MM.1S (cell line): ENCODE data around the gene YTHDF1.

Experiments
- DNase-seq: peaks from one replicate; pipeline ENCODE4 v3.0.0-alpha.2; 2015
- H2AFZ ChIP-seq: fragments of 300-600 bp; sonication (generic); 2 replicates; pipeline ENCODE4 v1.6.0; 2016; ENCODE audit warnings: antibody characterized with exemption, low read length
- H3F3A ChIP-seq: fragments of 300-600 bp; sonication (generic); 2 replicates; pipeline ENCODE4 v1.6.1; 2016; ENCODE audit warnings: mild to moderate bottlenecking, antibody characterized with exemption, low read length, moderate library complexity, mixed read lengths; ENCODE audit not compliant: insufficient read depth
- H3K27ac ChIP-seq: fragments of 300-600 bp; sonication (generic); 2 replicates; pipeline ENCODE4 v1.5.1; 2016; ENCODE audit warnings: mild to moderate bottlenecking, low read length
- H3K27me3 ChIP-seq: fragments of 300-600 bp; sonication (generic); replicated peaks from 2 replicates; pipeline ENCODE4 v1.6.0; 2016; ENCODE audit warnings: low read length; ENCODE audit not compliant: insufficient read depth
- H3K36me3 ChIP-seq: fragments of 300-600 bp; sonication (generic); replicated peaks from 2 replicates; pipeline ENCODE4 v1.6.1; 2016; ENCODE audit warnings: mild to moderate bottlenecking, low read length, mixed read lengths; ENCODE audit not compliant: insufficient read depth
- H3K4me1 ChIP-seq: fragments of 300-600 bp; sonication (generic); 2 replicates; pipeline ENCODE4 v1.6.1; 2016; ENCODE audit warnings: low read length, mixed read lengths
- H3K4me2 ChIP-seq: fragments of 300-600 bp; sonication (generic); 2 replicates; pipeline ENCODE4 v1.6.0; 2016; ENCODE audit warnings: low read depth, low read length
- H3K4me3 ChIP-seq: fragments of 300-600 bp; sonication (generic); 2 replicates; pipeline ENCODE4 v1.5.1; 2016; ENCODE audit warnings: low read length, mixed read lengths
- H3K79me2 ChIP-seq: fragments of 300-600 bp; sonication (generic); 2 replicates; pipeline ENCODE4 v1.6.1; 2016; ENCODE audit warnings: mixed run types, low read length, mixed read lengths
- H3K9ac ChIP-seq: fragments of 300-600 bp; sonication (generic); 2 replicates; pipeline ENCODE4 v1.6.1; 2016; ENCODE audit warnings: low read length, mixed read lengths
- H3K9me2 ChIP-seq: fragments of 300-600 bp; sonication (generic); replicated peaks from 2 replicates; pipeline ENCODE4 v1.6.1; 2016; ENCODE audit warnings: mild to moderate bottlenecking, low read length, mixed read lengths; ENCODE audit not compliant: insufficient read depth
- H3K9me3 ChIP-seq: fragments of 300-600 bp; sonication (generic); replicated peaks from 2 replicates; pipeline ENCODE4 v1.6.1; 2016; ENCODE audit warnings: mild to moderate bottlenecking, low read length, mixed read lengths; ENCODE audit not compliant: insufficient read depth
- H4K20me1 ChIP-seq: fragments of 300-600 bp; sonication (generic); 2 replicates; pipeline ENCODE4 v1.6.1; 2016; ENCODE audit warnings: mild to moderate bottlenecking, low read length, moderate library complexity, mixed read lengths; ENCODE audit not compliant: insufficient read depth
- EZH2 ChIP-seq: fragments of 300-600 bp; sonication (generic); optimal IDR thresholded peaks from 2 replicates; pipeline ENCODE3; 2017; ENCODE audit warnings: low read depth, mild to moderate bottlenecking, antibody characterized with exemption, low read length, mixed read lengths
- EZH2phosphoT487 ChIP-seq: fragments of 300-600 bp; sonication (generic); IDR thresholded peaks from 2 replicates; pipeline ENCODE4 v1.6.1; 2018; ENCODE audit warnings: antibody characterized with exemption, low read length
- TF ChIP-seq, protein P1 (sequence below): fragments of 300-600 bp; sonication (generic); IDR thresholded peaks from 2 replicates; pipeline ENCODE4 v1.5.1; 2016; ENCODE audit warnings: antibody characterized with exemption, low read length, mixed read lengths

Gene YTHDF1

DNA sequence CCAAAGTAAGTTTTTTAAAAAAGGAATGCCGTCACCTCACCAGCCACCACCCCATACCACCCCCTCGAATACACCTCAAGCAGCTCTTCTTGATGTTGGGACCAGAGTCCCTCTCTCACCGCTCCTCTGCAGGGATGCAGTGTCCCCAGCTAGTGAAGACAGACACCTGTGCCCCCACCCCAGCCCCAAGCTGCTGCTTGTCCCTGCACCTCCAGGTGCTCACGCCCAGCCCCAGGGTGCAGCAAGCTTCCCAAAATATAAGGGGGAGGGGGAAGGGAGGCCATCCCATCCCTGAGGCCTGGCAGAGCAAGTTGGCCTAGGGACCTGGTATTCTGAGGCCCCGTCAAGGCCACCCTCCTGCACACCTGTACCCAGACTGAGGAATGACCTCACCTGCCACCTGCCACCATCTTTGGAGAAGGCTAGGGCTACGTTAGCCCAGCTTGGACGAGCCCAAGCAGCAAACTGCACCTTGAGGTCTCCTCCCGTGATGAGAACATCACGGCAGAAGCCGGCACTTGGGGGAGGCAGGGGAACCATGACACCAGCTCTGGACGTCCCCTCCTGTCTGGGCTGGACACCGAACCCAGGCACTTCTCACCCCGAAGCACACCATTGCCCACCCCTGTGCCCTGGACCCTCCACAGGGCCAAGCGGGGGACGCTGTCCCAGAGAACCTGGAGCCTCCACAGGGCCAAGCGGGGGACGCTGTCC is 25.9 kb downstream of the YTHDF1 start:
- 0 out of 2 replicates have a peak, but pooled peaks cover under 1% of the 10 kb centered on the region for H4K20me1 ChIP-seq
- no peaks in the 10 kb centered on the region for H3K27me3 ChIP-seq
- no peak overlapping the region for H2AFZ ChIP-seq
- H3F3A ChIP-seq: no peaks in the 10 kb centered on the region
- no peak overlapping the region for H3K4me2 ChIP-seq
- H3K36me3 ChIP-seq: no peaks in the 10 kb centered on the region
- no peak overlapping the region for H3K9ac ChIP-seq
- DNase-seq: no peak
- H3K4me3 ChIP-seq: no peak overlapping the region
- H3K9me2 ChIP-seq: no peaks in the 10 kb centered on the region
- H3K27ac ChIP-seq: no peak overlapping the region
- no peaks in the 10 kb centered on the region for H3K4me1 ChIP-seq
- H3K79me2 ChIP-seq: no peaks in the 10 kb centered on the region
- TF ChIP-seq, protein P1, sequence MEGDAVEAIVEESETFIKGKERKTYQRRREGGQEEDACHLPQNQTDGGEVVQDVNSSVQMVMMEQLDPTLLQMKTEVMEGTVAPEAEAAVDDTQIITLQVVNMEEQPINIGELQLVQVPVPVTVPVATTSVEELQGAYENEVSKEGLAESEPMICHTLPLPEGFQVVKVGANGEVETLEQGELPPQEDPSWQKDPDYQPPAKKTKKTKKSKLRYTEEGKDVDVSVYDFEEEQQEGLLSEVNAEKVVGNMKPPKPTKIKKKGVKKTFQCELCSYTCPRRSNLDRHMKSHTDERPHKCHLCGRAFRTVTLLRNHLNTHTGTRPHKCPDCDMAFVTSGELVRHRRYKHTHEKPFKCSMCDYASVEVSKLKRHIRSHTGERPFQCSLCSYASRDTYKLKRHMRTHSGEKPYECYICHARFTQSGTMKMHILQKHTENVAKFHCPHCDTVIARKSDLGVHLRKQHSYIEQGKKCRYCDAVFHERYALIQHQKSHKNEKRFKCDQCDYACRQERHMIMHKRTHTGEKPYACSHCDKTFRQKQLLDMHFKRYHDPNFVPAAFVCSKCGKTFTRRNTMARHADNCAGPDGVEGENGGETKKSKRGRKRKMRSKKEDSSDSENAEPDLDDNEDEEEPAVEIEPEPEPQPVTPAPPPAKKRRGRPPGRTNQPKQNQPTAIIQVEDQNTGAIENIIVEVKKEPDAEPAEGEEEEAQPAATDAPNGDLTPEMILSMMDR: no peak
- no peak for TF ChIP-seq EZH2
- no peak for TF ChIP-seq EZH2phosphoT487
- no peaks in the 10 kb centered on the region for H3K9me3 ChIP-seq

DNA sequence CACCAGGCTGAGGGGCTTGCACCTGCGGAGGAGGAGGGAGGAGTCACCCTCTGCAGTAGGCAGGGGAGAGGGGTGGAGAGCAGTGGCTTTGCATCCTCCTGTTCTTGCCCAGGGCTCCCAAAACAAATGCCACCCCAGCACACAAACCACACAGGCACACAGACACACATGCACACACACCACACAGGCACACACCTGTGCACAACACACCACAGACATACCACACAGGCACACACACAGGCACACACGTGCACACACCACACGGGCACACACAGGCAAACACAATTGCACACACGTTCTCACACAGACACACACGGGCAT is 26.6 kb downstream of the YTHDF1 start:
- H3K4me3 ChIP-seq: no peak overlapping the region
- TF ChIP-seq, protein P1: no peak
- TF ChIP-seq EZH2phosphoT487: no peak
- no peak for TF ChIP-seq EZH2
- no peaks in the 10 kb centered on the region for H3K79me2 ChIP-seq
- no peak overlapping the region for H3K4me2 ChIP-seq
- no peaks in the 10 kb centered on the region for H3K9me2 ChIP-seq
- no peak overlapping the region for H2AFZ ChIP-seq
- H3K27ac ChIP-seq: no peak overlapping the region
- H3K27me3 ChIP-seq: 0 out of 2 replicates have a peak, but pooled peaks cover 3% of the 10 kb centered on the region
- H3F3A ChIP-seq: no peaks in the 10 kb centered on the region
- H3K9me3 ChIP-seq: no peaks in the 10 kb centered on the region
- no peaks in the 10 kb centered on the region for H3K4me1 ChIP-seq
- no peak overlapping the region for H3K9ac ChIP-seq
- H3K36me3 ChIP-seq: no peaks in the 10 kb centered on the region
- no peaks in the 10 kb centered on the region for H4K20me1 ChIP-seq
- DNase-seq: no peak

DNA sequence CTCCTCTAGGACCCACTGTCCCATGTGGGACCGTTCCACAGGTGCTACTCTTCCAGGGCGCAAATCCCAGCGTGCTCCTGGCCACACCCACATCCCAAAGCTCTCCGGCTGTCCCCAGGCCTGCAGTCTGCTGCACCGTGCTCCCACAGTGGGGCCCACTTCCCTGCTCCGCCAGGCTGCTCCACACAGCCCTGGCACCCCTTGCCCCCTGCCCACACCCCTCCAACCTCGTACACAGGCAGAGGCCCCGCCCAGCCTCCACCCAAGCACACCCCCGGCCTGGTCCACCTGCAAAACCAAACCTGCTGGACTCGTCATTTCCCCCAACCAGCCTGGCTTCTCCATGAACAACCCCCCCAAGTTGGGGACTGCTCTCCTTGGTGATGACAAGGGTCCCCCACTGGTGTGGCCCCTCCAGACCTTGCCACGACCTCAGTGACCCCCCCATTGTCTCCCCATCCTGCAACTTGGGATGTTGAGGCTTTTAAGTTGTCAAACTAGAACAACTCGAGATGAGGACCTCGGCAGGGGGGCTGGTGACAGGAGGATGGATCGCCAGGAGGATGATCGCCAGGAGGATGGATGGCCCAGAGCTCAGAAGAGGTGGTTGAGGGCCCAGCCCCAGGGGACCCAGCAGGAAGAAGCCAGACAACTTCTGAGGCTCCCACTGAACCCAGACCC is 27.1 kb downstream of the YTHDF1 start:
- Histone ChIP-seq H3K9ac (no peak overlapping the region), H3K9me2 (no peaks in the 10 kb centered on the region), H3F3A (no peaks in the 10 kb centered on the region), H3K4me2 (no peak overlapping the region), H3K27me3 (peaks cover 8% of the 10 kb centered on the region; the same call in 1 of the 2 replicates), H4K20me1 (no peaks in the 10 kb centered on the region), H3K79me2 (no peaks in the 10 kb centered on the region), H2AFZ (no peak overlapping the region), H3K9me3 (no peaks in the 10 kb centered on the region), H3K27ac (no peak overlapping the region), H3K4me3 (no peak overlapping the region), H3K36me3 (no peaks in the 10 kb centered on the region), H3K4me1 (no peaks in the 10 kb centered on the region)
- no peak for TF ChIP-seq EZH2
- no peak for TF ChIP-seq EZH2phosphoT487
- TF ChIP-seq, protein P1: no peak
- DNase-seq: no peak
